Tibial nerve (tissue), 4 donors: ENCODE data around the gene NTM.

ENCODE experiments used
- CTCF ChIP-seq, 5 experiments: fragments of 200-600 bp in 3 of 5; fragments of 450-650 bp in 2 of 5; sonication (generic) in 3 of 5; IDR thresholded peaks; one replicate each; pipeline ENCODE4 v1.5.1; 2016 to 2019; ENCODE audit warnings: antibody characterized with exemption in 5 of 5, mild to moderate bottlenecking in 3 of 5, moderate library complexity in 2 of 5
- EP300 ChIP-seq, 2 donors: sonication (generic); formaldehyde crosslinking; IDR thresholded peaks; one replicate each; pipeline ENCODE4 v1.6.1; 2017; ENCODE audit warnings: antibody characterized with exemption in 2 of 2, mild to moderate bottlenecking in 1 of 2
- POLR2A ChIP-seq, 2 donors: fragments of 450-650 bp; IDR thresholded peaks; one replicate each; pipeline ENCODE4 v1.6.1; 2017; ENCODE audit warnings: antibody characterized with exemption in 2 of 2, mild to moderate bottlenecking in 2 of 2, moderate library complexity in 2 of 2

- TF ChIP-seq CTCF (IDR thresholded peaks at IDR 0.05), result no peak
- TF ChIP-seq EP300 (IDR thresholded peaks at IDR 0.05), result no peak
- TF ChIP-seq POLR2A (IDR thresholded peaks at IDR 0.05), result no peak
Measured at GRCh38 chr11:131851964-131852755, 481.7 kb downstream of the NTM start.
